Ishikawa (cell line): ENCODE measurements around the gene STRN3.

Experiments
- CEBPB ChIP-seq: IDR thresholded peaks from 2 replicates; pipeline ENCODE4 v1.6.1; 2012
- CREB1 ChIP-seq: IDR thresholded peaks from 2 replicates; pipeline ENCODE4 v1.6.1; 2012; ENCODE audit warnings: low read depth
- EGR1 ChIP-seq: IDR thresholded peaks from 2 replicates; pipeline ENCODE4 v1.6.1; 2012
- EP300 ChIP-seq: IDR thresholded peaks from 2 replicates; pipeline ENCODE4 v1.6.1; 2012; ENCODE audit warnings: borderline replicate concordance
- FOXM1 ChIP-seq: IDR thresholded peaks from 2 replicates; pipeline ENCODE4 v1.6.1; 2012; ENCODE audit warnings: low read depth, borderline replicate concordance
- MAX ChIP-seq: IDR thresholded peaks from 2 replicates; pipeline ENCODE4 v1.6.1; 2012
- NFIC ChIP-seq: IDR thresholded peaks from 2 replicates; pipeline ENCODE4 v1.6.1; 2012
- RAD21 ChIP-seq: IDR thresholded peaks from 2 replicates; pipeline ENCODE4 v1.6.1; 2012; ENCODE audit warnings: low read depth
- TAF1 ChIP-seq: IDR thresholded peaks from 2 replicates; pipeline ENCODE4 v1.6.1; 2012; ENCODE audit warnings: low read depth, mild to moderate bottlenecking
- TCF12 ChIP-seq: IDR thresholded peaks from 2 replicates; pipeline ENCODE4 v1.6.1; 2012; ENCODE audit warnings: low read depth
- TEAD4 ChIP-seq: IDR thresholded peaks from 2 replicates; pipeline ENCODE4 v1.6.1; 2012
- YY1 ChIP-seq: IDR thresholded peaks from 2 replicates; pipeline ENCODE4 v1.6.1; 2012; ENCODE audit warnings: low read depth
- ZBTB7A ChIP-seq: IDR thresholded peaks from 2 replicates; pipeline ENCODE4 v1.6.1; 2012; ENCODE audit warnings: low read depth
- TF ChIP-seq, protein P1 (sequence below): IDR thresholded peaks from 2 replicates; pipeline ENCODE4 v1.6.1; 2012; ENCODE audit warnings: low read depth, mild to moderate bottlenecking
- TF ChIP-seq, protein P2 (sequence below): IDR thresholded peaks from 2 replicates; pipeline ENCODE4 v1.6.1; 2012

Gene STRN3

GRCh38 chr14:31022386-31022785 is 3.8 kb downstream of the STRN3 start:
- TF ChIP-seq MAX (no peak), CEBPB (no peak), EGR1 (no peak), TAF1 (no peak), TEAD4 (no peak), NFIC (no peak), ZBTB7A (no peak), YY1 (no peak), RAD21 (no peak), FOXM1 (no peak), EP300 (no peak), TCF12 (no peak), CREB1 (no peak)
- TF ChIP-seq, protein P1, sequence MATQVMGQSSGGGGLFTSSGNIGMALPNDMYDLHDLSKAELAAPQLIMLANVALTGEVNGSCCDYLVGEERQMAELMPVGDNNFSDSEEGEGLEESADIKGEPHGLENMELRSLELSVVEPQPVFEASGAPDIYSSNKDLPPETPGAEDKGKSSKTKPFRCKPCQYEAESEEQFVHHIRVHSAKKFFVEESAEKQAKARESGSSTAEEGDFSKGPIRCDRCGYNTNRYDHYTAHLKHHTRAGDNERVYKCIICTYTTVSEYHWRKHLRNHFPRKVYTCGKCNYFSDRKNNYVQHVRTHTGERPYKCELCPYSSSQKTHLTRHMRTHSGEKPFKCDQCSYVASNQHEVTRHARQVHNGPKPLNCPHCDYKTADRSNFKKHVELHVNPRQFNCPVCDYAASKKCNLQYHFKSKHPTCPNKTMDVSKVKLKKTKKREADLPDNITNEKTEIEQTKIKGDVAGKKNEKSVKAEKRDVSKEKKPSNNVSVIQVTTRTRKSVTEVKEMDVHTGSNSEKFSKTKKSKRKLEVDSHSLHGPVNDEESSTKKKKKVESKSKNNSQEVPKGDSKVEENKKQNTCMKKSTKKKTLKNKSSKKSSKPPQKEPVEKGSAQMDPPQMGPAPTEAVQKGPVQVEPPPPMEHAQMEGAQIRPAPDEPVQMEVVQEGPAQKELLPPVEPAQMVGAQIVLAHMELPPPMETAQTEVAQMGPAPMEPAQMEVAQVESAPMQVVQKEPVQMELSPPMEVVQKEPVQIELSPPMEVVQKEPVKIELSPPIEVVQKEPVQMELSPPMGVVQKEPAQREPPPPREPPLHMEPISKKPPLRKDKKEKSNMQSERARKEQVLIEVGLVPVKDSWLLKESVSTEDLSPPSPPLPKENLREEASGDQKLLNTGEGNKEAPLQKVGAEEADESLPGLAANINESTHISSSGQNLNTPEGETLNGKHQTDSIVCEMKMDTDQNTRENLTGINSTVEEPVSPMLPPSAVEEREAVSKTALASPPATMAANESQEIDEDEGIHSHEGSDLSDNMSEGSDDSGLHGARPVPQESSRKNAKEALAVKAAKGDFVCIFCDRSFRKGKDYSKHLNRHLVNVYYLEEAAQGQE = no peak
- TF ChIP-seq, protein P2, sequence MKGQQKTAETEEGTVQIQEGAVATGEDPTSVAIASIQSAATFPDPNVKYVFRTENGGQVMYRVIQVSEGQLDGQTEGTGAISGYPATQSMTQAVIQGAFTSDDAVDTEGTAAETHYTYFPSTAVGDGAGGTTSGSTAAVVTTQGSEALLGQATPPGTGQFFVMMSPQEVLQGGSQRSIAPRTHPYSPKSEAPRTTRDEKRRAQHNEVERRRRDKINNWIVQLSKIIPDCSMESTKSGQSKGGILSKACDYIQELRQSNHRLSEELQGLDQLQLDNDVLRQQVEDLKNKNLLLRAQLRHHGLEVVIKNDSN = no peak

DNA sequence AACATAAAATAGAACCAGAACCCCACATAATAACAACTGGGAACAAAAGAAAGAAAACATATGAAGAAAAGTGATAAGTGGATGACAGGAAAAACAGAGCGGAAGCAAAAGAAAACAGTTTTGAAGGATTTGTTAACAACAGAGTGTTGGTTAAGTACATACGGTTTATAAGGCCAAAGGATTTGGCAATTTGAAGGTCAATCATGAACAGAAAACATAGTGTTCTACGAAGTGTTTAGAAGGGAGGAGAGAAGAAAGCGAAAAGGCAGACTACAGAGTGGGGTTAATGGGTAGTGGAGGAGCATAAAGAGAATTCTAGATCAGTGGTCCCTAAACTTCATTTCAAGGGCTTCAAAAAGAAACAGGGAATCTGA is 4.6 kb downstream of the STRN3 start:
- no peak for TF ChIP-seq CREB1
- TF ChIP-seq, protein P2 = no peak

DNA sequence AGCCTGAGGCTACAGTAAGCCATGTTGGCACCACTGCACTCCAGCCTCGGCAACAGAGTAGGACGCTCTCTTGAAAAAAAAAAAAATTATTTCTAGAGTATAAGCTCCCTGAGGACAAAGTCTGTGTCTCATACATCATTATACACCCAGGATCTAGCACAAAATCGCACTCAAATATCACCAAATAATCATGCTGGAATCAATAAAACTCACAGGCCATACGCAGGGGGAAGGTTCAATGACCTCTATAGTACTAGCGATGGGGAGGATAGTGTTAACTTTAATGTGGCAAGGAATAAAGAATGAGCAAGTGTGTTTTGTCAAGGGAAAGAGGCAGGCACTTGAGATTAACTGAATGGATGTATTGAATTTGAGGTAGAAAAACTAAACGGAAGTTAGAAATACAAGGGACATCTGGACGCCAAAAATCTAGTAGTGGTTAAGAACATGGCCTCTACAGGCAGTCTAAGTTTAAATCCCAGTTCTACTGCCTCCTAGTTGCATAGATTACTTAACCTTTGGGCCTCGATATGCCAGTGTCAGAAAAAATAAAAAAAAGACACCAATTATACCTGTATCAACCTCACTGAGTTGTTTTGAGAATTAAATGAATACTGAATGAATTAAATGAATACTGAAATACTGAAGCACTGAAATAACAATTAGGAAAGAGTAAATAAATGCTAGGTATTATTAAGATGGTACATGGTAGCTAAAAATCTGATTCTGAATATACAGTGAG is 5.2 kb downstream of the STRN3 start:
- TF ChIP-seq ZBTB7A = no peak

DNA sequence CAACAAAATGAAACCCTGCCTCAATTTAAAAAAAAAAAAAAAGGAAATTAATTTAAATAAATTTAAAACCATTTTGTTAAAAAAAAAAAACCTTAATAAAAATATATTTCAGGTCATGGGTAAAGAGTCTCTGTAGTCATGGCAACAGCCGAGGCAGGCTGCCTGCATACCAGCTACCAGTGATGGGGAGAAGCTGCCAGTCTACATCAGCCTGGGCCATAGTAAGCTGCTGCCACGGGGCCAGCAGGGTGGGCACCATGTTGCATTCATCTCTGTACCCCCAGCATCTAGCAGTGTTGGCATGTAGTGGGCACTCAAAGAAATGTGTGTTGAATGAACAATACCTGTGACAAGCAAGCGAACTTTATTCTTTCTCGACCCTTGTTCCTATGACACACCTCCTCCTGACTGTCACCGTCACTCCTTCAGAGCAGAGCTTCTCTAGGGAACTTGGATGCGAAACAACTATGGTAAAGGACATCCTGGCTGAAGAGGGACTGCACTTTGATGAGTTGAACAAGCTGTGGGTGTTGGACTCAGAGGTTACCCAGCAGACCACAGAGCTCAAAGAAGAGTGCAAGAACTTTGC is 8.0 kb downstream of the STRN3 start:
- TF ChIP-seq RAD21 (no peak), CREB1 (no peak), MAX (no peak), NFIC (no peak), TAF1 (no peak), EGR1 (no peak), CEBPB (no peak), ZBTB7A (no peak), FOXM1 (no peak), TEAD4 (no peak), EP300 (no peak), YY1 (no peak), TCF12 (no peak)
- TF ChIP-seq, protein P1 = no peak
- TF ChIP-seq, protein P2 = no peak

GRCh38 chr14:31013841-31014240 is 12.3 kb downstream of the STRN3 start:
- TF ChIP-seq EGR1 = no peak
- TF ChIP-seq RAD21 = no peak
- TF ChIP-seq EP300 = no peak
- no peak for TF ChIP-seq CREB1
- TF ChIP-seq CEBPB = no peak
- TF ChIP-seq TAF1 = no peak
- TF ChIP-seq NFIC = no peak

DNA sequence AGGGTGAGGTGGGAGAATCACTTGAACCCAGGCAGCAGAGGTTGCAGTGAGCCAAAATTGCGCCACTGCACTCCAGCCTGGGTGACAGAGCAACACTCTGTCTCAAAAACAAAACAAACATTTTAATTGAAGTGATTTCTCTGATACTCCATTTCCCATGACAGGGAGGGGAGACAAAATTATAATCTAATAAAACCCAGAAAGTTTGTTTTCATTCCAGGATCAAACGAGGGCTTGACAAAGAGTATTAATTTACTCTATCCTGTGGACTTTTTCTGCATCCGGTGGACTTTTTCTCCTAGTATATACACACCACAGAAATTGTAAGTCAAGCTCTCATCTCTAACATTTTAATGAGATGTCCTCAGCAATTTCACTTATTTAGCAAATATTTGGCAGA is 15.2 kb downstream of the STRN3 start:
- TF ChIP-seq, protein P1 = no peak
- TF ChIP-seq CREB1 (no peak), RAD21 (no peak), YY1 (no peak), NFIC (no peak), FOXM1 (no peak), TEAD4 (no peak), CEBPB (no peak), TAF1 (no peak), MAX (no peak)
- TF ChIP-seq, protein P2 = no peak
